Keratinocyte (primary cell): ENCODE data around the gene BLTP2. TPM values are rescaled to one million over a fixed set of nuclear protein-coding genes. Genes with fewer than 3 reads are reported as not detected.

Source experiments
- DNase-seq: peaks from one replicate; pipeline ENCODE4 v3.0.0-alpha.2; 2011; ENCODE audit warnings: low read depth, missing footprints, low spot score
- FAIRE-seq: peaks from 2 replicates; lab custom pipeline; 2011; peaks lifted over from hg19 to GRCh38; lab: Jason Lieb, UNC
- H2AFZ ChIP-seq: 2 replicates; pipeline ENCODE4 v1.6.0; 2012; ENCODE audit warnings: low read length, control low read depth, inconsistent platforms; ENCODE audit not compliant: control insufficient read depth
- H3K27ac ChIP-seq: 2 replicates; pipeline ENCODE4 v1.5.1; 2011; ENCODE audit warnings: low read length; ENCODE audit not compliant: control insufficient read depth, insufficient read depth
- H3K27me3 ChIP-seq: 3 replicates; pipeline ENCODE4 v1.6.0; 2011; ENCODE audit warnings: low read length; ENCODE audit not compliant: control insufficient read depth, insufficient read depth; ENCODE audit errors: extremely low read depth
- H3K36me3 ChIP-seq, 2 experiments: 2 replicates in 1 of 2; 3 replicates in 1 of 2; pipeline ENCODE4 v1.5.1; 2011; ENCODE audit warnings: low read length in 2 of 2, mild to moderate bottlenecking in 1 of 2; ENCODE audit not compliant: control insufficient read depth in 2 of 2, insufficient read depth in 2 of 2; ENCODE audit errors: extremely low read depth in 1 of 2
- H3K4me1 ChIP-seq: 3 replicates; pipeline ENCODE4 v1.5.1; 2011; ENCODE audit warnings: low read length; ENCODE audit not compliant: control insufficient read depth, insufficient read depth; ENCODE audit errors: extremely low read depth
- H3K4me2 ChIP-seq: 3 replicates; pipeline ENCODE4 v1.6.0; 2011; ENCODE audit warnings: low read depth, low read length; ENCODE audit not compliant: control insufficient read depth, insufficient read depth; ENCODE audit errors: extremely low read depth
- H3K4me3 ChIP-seq, 3 experiments: fragments of 200-600 bp in 1 of 3; sonication (generic) in 1 of 3; 2 replicates in 2 of 3; 3 replicates in 1 of 3; pipeline ENCODE4 v1.5.1; 2011 to 2016; ENCODE audit warnings: low read length in 3 of 3, mild to moderate bottlenecking in 3 of 3, control low read depth in 2 of 3, inconsistent platforms in 1 of 3, low read depth in 1 of 3, mixed read lengths in 1 of 3, mixed run types in 1 of 3, moderate library complexity in 1 of 3; ENCODE audit not compliant: control insufficient read depth in 2 of 3, insufficient read depth in 2 of 3; ENCODE audit errors: extremely low read depth in 1 of 3
- H3K79me2 ChIP-seq: 2 replicates; pipeline ENCODE4 v1.6.0; 2012; ENCODE audit warnings: low read length; ENCODE audit not compliant: control insufficient read depth, insufficient read depth
- H3K9ac ChIP-seq: 3 replicates; pipeline ENCODE4 v1.6.0; 2011; ENCODE audit warnings: low read length; ENCODE audit not compliant: control insufficient read depth, insufficient read depth; ENCODE audit errors: extremely low read depth
- H3K9me1 ChIP-seq: 3 replicates; pipeline ENCODE4 v1.6.0; 2011; ENCODE audit warnings: low read length; ENCODE audit not compliant: control insufficient read depth, insufficient read depth; ENCODE audit errors: extremely low read depth
- H3K9me3 ChIP-seq: 2 replicates; pipeline ENCODE4 v1.5.1; 2012; ENCODE audit warnings: low read depth, low read length; ENCODE audit not compliant: control insufficient read depth
- H4K20me1 ChIP-seq: 3 replicates; pipeline ENCODE4 v1.6.0; 2011; ENCODE audit warnings: low read length; ENCODE audit not compliant: control insufficient read depth, insufficient read depth; ENCODE audit errors: extremely low read depth
- CTCF ChIP-seq, 3 experiments: IDR thresholded peaks in 1 of 3; conservative IDR thresholded peaks in 1 of 3; optimal IDR thresholded peaks in 1 of 3; 2 replicates in 2 of 3; 3 replicates in 1 of 3; pipeline versions ENCODE3 to v1.5.1; 2011; ENCODE audit warnings: low read length in 3 of 3, mild to moderate bottlenecking in 3 of 3, moderate library complexity in 2 of 3, control low read depth in 1 of 3, inconsistent platforms in 1 of 3; ENCODE audit not compliant: insufficient read depth in 2 of 3; ENCODE audit errors: extremely low read depth in 1 of 3
- EZH2 ChIP-seq: IDR thresholded peaks from one replicate; pipeline ENCODE4 v1.6.1; 2012; ENCODE audit warnings: inconsistent platforms, mild to moderate bottlenecking, low read length, moderate library complexity
- dilution Hi-C: fragments of 300-500 bp; cut with MboI; formaldehyde crosslinking; loops from one replicate; pipeline ENCODE4 v1.7.0; 2020; ENCODE audit warnings: low sequenced_read_pairs; ENCODE audit not compliant: extremely low pct_ligation_motif_present
- polyA plus RNA-seq, 5 experiments: library from polyadenylated mRNA; depleted of rRNA in 3 of 5; stranded (reverse) in 3 of 5; stranded (forward) in 1 of 5; unstranded in 1 of 5; fragments of >200 nt; gene quantifications; 1 replicate in 1 of 5; 2 replicates in 3 of 5; 3 replicates in 1 of 5; pipeline versions ENCODE4 v1.2.1 to v1.2.3, GENCODE V29; 2011 to 2012; ENCODE audit warnings: missing spikeins in 2 of 5, low read depth in 1 of 5, low replicate concordance in 1 of 5

BLTP2 gene
- polyA plus RNA-seq, 1 donor (not counting 4 experiments of a cell fraction or from before 2014, with no cell fraction given): 98.2 TPM

GRCh38 chr17:28624148-28624547, 20.8 kb downstream of the BLTP2 start:
- TF ChIP-seq EZH2: no peak
- no peak for TF ChIP-seq CTCF (optimal IDR thresholded peaks at IDR 0.05 in 1 of 3, IDR thresholded peaks at IDR 0.05 in 1 of 3, conservative IDR thresholded peaks at IDR 0.05 in 1 of 3; ENCODE audit: extremely low read depth in 1 of 3, insufficient read depth in 2 of 3, low read length in 3 of 3)
- DNase-seq: no peak
- Histone ChIP-seq H3K36me3 (peaks cover 48 to 57% of the 10 kb centered on the region in 2 experiments), H3K4me1 (no peaks in the 10 kb centered on the region), H3K27me3 (no peaks in the 10 kb centered on the region), H3K4me2 (no peak overlapping the region), H4K20me1 (no peaks in the 10 kb centered on the region), H3K79me2 (no peaks in the 10 kb centered on the region), H3K27ac (no peak overlapping the region), H3K9me1 (no peaks in the 10 kb centered on the region), H2AFZ (no peak overlapping the region), H3K4me3 (no peak overlapping the region), H3K9ac (no peak overlapping the region), H3K9me3 (no peaks in the 10 kb centered on the region)
- FAIRE-seq: no peak
- dilution Hi-C loops: no loop called here

GRCh38 chr17:28623696-28624095, 21.3 kb downstream of the BLTP2 start:
- dilution Hi-C loops: no loop called here

More at GRCh38 chr17:28623696-28624095, 21.3 kb downstream of the BLTP2 start:
- Histone ChIP-seq H3K79me2 (no peaks in the 10 kb centered on the region), H3K4me3 (no peak overlapping the region), H2AFZ (no peak overlapping the region), H3K9ac (no peak overlapping the region), H3K36me3 (peaks cover 50 to 62% of the 10 kb centered on the region in 2 experiments), H3K4me2 (no peak overlapping the region), H3K27me3 (no peaks in the 10 kb centered on the region), H3K9me3 (no peaks in the 10 kb centered on the region), H3K27ac (no peak overlapping the region), H3K4me1 (no peaks in the 10 kb centered on the region), H3K9me1 (no peaks in the 10 kb centered on the region), H4K20me1 (no peaks in the 10 kb centered on the region)
- TF ChIP-seq CTCF (optimal IDR thresholded peaks at IDR 0.05 in 1 of 3, IDR thresholded peaks at IDR 0.05 in 1 of 3, conservative IDR thresholded peaks at IDR 0.05 in 1 of 3; ENCODE audit: extremely low read depth in 1 of 3, insufficient read depth in 2 of 3, low read length in 3 of 3) (no peak), EZH2 (no peak)
- FAIRE-seq (no peak), DNase-seq (no peak)
